GM19438 (cell line): ENCODE measurements around the gene RILPL1.
"Not testable (repeated sequence)": the region's sequence is repeated elsewhere in the genome, so short reads cannot be mapped to it uniquely, and the experiment has no call there.

Experiments
- ATAC-seq: cut with Tn5 transposase; IDR thresholded peaks from one replicate; pipeline ENCODE4 v1.9.1; 2021; ENCODE audit warnings: low read depth; ENCODE audit not compliant: unreplicated experiment

RILPL1 gene

DNA sequence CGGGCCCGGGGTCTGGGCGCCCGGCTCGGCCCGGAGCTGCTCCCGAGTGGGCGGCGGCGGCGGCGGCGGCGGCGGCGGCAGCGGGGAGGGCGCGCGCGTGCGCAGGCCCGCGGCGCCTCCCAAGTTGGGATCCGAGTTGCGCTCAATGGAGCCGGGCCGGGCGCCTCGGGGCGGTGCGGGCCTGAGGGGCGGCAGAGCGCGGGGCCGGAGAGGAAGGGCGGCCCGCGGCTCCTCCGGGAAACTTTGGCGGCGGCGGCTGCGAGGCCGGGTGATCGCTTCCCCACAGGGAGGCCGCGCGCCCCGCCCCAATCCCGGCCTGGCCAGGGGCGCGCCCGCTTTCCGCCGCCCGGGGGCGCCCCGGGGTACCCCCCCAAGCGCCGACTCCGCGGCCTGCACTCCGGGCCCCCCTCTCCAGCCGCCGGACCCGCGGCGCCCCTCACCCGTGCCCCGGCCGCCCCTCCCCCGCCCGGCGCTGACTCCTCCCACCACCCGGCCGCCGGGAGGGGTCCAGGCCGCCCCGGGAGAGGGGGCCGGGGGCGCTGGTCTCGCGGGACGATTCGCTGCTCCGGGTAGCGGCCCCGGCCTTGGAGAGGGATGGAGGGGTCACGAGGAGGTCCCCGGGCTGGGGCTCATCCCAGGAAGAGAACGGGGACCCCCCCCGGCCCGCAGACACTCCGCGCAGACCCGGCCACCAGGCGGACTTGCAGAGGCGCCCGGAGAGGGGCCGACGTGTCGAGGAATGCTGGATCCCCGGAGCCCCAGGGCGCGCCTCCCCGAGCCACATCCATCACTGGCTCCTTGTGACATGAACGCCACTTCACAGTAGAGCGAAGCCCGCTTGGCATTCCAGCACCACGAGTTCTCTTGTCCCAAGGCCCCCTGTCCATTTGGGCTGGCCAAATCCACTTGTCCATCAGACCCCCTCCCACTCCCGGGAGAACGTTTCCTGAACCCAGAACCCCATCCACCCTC, at the start of gene RILPL1:
RILPL1 (minus strand) TSS at position 48 of the 972 bp plus-strand sequence. CDS start 237 bp downstream, outside the sequence.
- no peak for ATAC-seq

- ATAC-seq: no peak
Measured at GRCh38 chr12:123580772-123581171, 47.3 kb upstream of the RILPL1 start.

DNA sequence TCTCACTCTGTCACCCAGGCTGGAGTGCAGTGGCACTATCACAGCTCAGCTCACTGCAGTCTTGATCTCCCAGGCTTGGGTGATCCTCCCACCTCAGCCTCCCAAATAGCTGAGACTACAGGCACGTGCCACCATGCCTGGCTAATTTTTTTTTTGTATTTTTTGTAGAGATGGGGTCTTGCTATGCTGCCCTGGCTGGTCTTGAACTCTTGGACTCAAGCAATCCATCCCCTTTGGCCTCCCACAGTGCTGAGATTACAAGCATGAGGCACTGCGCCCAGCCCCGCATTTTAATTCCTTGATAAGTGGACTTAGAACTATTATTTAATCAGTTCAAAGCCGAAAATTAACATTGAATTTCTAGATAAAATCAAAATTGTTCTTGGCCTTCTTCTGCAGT, 45.3 kb upstream of the RILPL1 start:
- ATAC-seq: not testable (repeated sequence)

GRCh38 chr12:123578243-123578642, 44.7 kb upstream of the RILPL1 start:
- no peak for ATAC-seq

GRCh38 chr12:123576611-123577010, 43.1 kb upstream of the RILPL1 start:
- ATAC-seq: no peak

DNA sequence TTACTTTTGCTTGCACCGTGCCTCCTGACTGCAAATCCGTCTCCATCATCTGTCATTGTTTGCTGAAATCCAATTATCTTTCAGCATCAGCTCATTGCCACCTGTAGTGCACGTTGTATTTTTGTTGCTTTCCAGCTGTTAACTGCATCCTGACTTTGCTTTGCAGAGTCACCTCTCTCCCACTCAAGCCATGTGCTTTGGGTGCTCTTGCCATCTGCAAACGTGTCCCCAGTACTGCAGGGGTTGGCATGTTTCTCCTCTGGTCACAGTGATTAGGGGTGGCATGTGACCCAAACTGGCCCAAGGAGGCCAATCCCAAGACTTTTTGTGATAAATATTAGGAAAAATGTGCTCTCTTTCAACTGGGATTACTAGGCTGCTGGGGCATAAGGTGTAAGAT, 40.4 kb upstream of the RILPL1 start:
- ATAC-seq: no peak

DNA sequence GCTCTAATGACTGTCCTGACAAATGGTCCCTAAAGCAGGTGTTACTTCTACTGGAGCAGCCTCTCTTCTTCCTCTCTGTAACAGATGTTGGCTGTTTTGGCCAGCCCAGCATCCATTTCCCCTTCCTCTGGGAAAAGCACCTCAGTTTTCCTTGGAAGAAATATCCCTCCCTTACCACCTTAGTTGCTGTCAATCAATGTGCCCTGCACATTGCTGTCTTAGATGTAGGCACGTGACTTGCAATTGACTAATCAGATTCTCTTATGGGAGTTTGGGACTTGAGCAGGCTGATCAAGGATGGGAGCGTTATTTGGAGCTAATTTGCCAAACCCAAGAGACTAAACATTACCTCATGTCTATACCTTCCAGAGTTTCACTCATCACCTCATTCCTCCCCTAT, 38.9 kb upstream of the RILPL1 start:
- ATAC-seq: no peak

- ATAC-seq: no peak
Measured at GRCh38 chr12:123571343-123571813, 37.9 kb upstream of the RILPL1 start.

DNA sequence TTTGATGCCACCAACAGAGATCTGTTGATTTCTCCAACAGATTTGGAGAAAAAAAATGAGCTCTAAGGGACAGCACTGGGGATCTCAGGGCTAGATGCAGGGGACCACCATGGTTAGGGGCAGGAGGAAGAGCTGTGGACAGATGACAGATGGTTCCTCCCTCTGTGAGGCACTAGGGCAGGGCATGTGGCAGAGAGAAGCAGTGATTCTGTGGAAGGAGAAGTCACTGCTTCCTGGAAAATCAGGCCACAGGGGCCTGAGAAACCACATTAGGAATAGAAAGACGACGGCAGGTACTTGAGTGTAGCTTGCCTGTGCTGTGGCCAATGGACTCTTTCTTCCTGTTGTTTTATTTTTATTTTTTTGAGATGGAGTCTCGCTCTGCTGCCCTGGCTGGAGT, 25.9 kb upstream of the RILPL1 start:
- no peak for ATAC-seq

DNA sequence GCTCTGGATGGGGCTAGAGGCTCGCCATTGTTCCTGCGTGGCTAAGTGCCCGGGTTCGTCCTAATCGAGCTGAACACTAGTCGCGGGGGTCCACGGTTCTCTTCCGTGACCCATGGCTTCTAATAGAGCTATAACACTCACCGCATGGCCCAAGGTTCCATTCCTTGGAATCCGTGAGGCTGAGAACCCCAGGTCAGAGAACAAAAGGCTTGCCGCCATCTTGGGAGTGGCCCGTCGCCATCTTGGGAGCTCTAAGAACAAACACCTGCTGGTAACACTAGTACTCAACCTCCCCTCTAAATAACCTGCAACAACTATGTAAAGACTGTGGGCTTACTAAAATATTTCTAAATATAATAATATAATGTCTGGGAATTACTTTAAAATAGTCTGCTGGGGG, 25.0 kb upstream of the RILPL1 start:
- ATAC-seq: not testable (repeated sequence)

GRCh38 chr12:123554843-123555242, 21.3 kb upstream of the RILPL1 start:
- not testable (repeated sequence) for ATAC-seq

DNA sequence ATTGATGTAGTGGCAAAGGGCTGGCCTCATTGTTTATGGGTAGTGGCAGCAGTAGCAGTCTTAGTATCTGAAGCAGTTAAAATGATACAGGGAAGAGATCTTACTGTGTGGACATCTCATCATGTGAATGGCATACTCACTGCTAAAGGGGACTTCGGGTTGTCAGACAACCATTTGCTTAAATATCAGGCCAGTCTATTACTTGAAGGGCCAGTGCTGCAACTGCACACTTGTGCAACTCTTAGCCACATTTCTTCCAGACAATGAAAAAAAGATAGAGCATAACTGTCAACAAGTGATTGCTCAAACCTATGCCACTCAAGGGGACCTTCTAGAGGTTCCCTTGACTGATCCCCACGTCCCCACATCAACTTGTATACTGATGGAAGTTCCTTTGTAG, 20.6 kb upstream of the RILPL1 start:
- not testable (repeated sequence) for ATAC-seq

- ATAC-seq: no peak
Measured at GRCh38 chr12:123550700-123551099, 17.2 kb upstream of the RILPL1 start.

DNA sequence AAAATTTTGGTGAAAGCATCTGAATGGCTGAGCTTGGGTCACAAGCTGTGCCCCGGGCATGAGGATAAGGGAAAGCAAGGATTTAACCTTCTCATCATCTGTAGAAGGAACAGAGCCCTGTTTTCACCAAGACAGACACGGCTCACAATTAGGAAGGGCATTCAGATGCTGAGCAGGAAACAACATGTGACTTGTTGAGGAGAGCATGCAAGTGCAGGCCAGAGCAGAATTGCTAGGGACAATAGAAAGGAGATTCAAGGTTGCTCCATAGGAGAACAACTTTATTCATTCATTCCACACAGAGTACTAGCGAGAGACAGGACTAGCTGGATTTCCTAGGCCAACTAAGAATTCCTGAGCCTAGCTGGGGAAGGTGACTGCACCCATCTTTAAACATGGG, 14.6 kb upstream of the RILPL1 start:
- no peak for ATAC-seq

- no peak for ATAC-seq
Measured at GRCh38 chr12:123546281-123546680, 12.8 kb upstream of the RILPL1 start.

- no peak for ATAC-seq
Measured at GRCh38 chr12:123543541-123543940, 10.0 kb upstream of the RILPL1 start.

GRCh38 chr12:123540899-123541662, 7.6 kb upstream of the RILPL1 start:
- ATAC-seq: no peak

- not testable (repeated sequence) for ATAC-seq
Measured at GRCh38 chr12:123535952-123536351, 2.4 kb upstream of the RILPL1 start.

DNA sequence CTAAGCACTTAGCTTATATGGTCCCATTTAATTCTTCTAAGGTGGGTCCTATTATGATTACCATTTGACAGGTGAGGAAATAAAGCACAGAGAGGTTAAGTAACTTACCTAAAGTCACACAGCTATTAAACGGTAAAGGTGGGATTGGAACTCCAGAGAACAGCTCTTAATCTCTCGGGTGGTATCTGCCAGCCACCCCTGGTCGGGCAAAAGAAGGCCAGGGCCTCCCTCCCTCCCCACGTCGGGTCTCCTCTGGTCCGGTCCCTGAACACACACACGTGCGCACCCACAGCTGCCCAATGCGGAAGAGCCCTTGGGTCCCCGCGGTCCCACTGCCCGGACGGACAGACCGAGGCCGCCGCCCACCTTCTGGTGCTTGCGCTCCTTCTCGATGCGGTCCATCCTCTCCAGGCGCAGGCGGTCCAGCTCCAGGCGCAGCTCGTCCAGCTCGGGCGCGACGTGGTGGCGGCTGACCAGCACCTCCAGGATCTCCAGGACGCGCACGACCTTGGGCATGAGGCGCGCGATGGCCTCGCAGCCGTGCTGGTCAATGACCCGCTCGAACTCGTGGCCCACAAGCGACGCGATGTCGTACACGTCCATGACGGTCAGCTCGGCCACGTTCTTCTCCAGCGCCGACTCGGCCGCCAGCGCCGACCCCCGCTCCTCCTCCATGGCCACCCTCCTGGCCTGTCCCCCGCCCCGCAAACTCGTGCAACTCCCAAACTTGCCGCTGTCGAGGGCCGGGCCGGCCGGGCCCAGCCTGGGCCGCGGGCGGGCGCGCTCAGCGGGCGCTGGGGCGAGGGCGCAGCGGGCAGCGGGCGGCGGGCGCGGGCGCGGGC, 490 bp downstream of the RILPL1 start:
- ATAC-seq: no peak

DNA sequence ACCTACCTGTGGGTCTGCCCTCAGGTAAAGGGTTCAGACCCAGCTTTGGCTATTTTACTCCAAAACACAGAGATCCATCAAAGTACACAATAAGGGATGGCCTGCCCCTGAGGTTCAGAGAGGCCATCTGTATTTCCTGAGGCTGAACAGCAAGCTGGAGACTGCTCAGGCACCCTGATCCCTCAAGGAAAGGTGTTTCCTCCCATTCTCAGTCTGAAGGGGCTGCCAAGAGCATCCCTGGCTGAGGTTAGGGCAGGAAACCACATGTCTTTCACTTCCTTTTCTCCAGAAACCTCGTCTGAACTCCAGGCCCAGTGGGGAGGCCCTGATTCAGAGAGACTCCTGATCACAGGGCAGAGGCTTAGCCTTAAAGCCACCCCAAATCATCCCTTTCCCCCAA, 1.5 kb downstream of the RILPL1 start:
- no peak for ATAC-seq
